Measurements from ENCODE around the gene ZNF385B.
"Not testable (repeated sequence)": the region's sequence is repeated elsewhere in the genome, so short reads cannot be mapped to it uniquely, and the experiment has no call there.

Gene ZNF385B

DNA sequence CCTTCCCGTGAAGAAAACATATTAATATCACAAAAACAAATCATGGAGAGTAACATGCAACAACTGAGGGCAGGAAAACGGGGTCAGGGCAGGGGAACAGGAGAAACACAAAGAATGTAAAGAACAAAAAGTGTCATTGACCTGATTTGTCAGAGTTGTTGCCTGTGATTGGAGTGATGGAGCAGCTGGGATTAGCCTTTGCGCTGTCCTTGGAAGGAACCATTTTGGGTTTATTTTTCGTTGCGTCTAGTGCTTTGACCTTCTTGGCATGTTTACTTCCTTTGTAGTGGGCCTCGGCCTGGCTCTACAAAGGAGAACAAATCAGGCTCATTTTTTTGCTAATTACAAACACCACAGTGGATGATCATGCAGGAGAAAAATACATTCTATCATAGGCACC, 378.3 kb downstream of the ZNF385B start:
- no peak for DNase-seq (ENCODE audit: low read depth)

DNA sequence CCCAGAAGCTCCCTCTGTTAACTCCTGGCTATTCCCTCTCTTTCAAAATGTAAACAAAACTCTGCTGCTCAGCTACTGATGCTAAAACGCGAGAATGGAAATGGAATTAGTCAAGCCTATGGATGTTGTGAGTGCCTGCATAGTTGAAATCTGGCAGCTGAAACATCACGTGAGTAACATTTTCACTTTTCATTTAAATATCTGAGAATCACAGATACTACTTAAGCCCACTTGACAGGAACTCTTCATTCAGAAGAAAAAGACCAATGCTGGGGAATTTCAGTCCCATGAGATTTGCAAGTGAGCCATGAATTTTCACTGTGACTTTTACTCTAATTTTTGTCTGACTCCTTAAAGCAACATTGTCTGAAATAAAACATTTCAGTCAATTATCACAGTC, 381.5 kb downstream of the ZNF385B start:
- no peak for DNase-seq (ENCODE audit: low read depth)

DNA sequence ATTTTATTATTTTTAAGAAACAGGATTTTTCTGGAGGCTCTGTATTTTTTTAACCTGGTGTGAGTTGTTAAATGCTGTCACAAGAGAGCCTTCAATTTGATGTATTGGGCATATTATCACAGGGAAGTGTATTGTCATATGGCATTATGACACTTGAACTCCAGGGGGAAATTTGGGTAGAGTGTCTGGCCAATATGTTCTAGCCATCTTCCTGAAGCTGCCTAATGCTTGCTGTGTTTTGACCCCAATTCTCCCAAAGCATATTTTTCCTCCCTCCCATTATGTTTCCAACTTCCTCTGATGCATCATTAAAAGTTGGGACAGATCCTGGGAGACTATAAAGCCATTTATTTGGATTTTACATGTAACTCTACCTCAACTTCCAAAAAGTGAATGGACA, 382.6 kb downstream of the ZNF385B start:
- no peak for DNase-seq (ENCODE audit: low read depth)

DNA sequence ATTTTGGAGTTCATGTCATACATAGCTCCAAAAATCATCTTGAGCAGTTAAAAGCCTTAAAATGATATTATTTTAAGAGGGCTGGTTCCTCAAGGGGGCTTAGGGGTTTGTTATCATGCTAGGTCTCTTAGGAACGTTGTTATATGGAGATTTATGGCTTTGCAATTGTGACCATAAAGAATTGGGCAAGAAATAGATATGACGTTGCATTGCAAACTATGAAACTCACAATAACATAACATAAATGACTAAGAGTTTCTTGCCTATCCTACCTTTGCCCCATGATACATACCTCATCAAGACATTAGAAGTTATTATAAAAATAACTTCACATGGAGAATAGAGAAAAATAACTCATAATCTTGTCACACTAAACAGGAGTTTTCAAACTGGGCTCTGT, 390.4 kb downstream of the ZNF385B start:
- no peak for DNase-seq (ENCODE audit: low read depth)

DNA sequence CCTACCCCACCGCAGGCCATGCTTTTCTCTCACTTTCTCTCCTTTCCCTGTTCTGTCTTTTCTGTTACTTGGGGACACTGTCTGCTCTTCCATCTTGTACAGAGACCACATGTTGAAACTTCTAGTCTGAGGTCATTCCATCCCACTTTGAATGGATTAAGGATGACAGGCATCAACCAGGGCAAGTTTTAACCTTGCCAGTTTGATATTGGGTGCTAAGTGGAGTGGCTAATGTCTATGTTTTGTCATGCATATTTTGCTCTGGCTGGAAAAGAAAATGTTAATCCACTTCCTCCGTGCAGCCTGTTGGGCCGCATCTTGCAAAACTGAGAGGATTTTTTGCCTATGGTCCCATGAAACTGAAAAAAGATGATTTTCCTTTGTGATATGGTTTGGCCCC, 391.3 kb downstream of the ZNF385B start:
- no peak for DNase-seq (ENCODE audit: low read depth)

DNA sequence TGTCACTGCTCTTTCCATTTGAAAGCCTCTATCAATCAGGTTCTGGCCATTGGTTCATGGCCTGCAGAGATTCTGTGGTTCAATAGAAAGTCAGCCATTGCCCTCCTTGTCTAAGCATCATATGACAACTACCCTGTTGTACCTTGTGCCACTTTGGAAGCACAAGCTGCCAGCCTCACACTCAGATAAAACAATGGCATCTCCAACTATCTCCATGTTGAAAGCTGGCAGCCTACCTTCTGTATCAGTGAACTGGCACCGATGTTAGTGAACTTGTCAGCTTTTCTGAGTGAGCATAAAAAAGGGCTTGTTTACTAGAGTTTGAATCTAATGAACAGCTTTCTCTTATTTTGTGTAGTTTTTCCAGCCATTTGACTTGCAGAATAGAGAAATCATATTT, 393.5 kb downstream of the ZNF385B start:
- no peak for DNase-seq (ENCODE audit: low read depth)

DNA sequence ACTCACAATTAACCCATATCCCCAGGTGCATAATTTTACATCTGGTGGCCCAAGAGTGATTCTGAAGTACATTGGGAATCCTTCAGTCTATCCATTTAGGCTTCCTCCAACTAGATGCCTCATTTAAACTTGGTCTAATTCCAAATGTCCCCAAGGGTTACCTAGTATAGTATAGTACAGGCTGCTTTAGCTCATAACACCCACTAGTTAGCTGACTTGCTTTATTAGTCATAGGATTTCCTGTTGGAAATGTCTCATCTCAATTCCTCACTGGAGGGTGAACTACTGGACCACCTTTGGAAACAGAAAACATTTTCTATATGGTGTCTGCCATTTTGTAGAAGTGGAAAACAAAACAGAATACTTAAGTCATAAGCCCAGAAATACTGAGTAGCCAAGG, 394.3 kb downstream of the ZNF385B start:
- DNase-seq (ENCODE audit: low read depth), result peak; percentile 46

DNA sequence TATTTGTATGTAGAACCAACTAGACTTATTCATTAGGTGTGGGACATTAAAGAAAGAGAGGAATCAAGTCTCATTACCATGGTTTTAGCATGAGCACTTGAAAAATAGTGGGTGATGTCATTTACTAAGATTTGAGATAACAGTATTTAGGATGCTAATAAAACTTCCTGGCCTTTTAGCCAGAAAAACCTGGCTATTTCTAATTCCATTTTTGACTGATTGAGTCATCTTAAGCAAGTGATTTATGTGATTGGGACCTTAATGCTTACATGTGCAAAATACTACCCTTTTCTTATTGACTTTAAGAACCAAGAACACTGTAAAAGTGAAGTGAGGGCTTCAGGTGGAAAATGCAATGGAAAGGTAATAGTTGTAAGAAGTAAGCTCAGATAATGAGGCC, 400.0 kb downstream of the ZNF385B start:
- DNase-seq (ENCODE audit: low read depth), result peak; percentile 72

DNA sequence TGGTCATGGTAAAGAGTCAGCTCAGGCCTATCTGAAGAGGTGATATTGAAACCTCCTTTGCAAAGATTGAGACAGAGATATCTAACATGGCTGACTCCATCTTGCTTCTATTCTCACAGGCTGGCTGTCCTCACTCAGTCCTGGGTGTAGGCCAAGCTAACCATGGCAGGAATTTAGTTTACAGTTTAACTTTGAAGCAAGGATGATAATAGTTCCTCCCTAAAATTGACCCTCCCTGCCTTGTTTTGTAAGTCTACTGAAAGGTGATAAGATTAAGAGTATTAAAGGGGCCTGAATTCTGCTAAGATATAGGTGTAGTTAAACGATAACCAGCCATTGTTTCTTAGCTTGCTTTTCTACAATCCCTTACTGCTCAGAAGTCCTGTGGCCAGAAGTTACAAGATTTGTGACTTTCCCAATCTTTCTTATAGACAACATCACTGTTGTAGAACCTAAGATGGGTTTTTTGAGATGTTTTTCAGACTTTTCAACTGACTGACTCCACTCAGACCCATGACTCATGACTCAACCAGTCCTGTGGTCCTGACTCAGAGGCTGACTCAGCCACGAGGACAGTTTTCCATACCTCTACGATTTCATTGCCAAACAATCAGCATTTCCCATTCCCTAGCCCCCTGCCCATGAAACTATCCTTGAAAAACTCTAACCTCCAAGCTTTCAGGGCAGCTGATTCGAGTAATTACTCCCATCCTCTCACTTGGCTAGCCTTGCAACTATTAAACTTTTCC, 401.1 kb downstream of the ZNF385B start:
- peak; percentile 98 for DNase-seq (ENCODE audit: low read depth)

DNA sequence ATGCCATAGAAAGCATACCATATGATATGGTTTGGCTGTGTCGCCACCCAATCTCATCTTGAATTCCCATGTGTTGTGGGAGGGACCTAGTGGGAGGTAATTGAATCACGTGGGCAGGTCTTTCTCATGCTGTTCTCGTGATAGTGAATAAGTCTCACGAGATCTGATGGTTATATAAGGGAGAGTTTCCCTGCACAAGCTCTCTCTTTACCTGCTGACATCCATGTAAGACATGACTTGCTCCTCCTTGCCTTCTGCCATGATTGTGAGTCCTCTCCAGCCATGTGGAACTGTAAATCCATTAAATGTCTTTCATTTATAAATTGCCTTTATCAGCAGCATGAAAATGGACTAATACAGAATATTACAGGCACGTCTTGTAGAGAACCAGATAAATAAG, 403.3 kb downstream of the ZNF385B start:
- DNase-seq (ENCODE audit: low read depth), result not testable (repeated sequence)

DNA sequence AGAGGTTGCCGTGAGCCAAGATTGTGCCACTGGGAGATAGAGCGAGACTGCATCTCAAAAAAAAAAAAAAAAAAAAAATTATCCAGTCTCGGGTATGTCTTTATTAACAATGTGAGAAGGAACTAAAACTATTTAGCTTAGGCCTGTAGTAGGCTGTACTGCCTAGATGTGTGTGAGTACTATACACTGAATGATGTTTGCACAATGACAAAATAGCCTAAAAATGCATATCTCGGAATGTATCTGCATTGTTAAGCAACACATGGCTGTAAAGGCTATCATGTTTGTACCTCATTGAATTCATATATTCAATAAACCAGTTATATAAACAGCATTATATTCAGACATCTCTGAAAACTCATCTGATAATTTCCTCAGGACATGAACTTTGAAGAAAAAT, 405.6 kb downstream of the ZNF385B start:
- DNase-seq (ENCODE audit: low read depth), result peak; percentile 62

DNA sequence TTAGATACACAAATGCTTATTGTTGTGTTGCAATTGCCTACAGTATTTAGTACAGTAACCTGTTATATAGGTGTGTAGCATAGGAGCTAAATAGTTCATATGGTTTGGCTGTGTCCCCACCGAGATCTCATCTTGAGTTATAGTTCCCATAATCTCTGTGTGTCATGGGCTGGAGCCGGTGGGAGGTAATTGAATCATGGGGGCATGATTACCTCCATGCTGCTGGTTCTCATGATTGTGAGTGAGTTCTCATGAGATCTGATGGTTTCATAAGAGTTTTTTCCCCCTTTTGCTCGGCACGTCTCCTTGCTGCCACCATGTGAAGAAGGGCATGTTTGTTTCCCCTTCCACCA, 406.3 kb downstream of the ZNF385B start:
- DNase-seq (ENCODE audit: low read depth), result no peak

DNA sequence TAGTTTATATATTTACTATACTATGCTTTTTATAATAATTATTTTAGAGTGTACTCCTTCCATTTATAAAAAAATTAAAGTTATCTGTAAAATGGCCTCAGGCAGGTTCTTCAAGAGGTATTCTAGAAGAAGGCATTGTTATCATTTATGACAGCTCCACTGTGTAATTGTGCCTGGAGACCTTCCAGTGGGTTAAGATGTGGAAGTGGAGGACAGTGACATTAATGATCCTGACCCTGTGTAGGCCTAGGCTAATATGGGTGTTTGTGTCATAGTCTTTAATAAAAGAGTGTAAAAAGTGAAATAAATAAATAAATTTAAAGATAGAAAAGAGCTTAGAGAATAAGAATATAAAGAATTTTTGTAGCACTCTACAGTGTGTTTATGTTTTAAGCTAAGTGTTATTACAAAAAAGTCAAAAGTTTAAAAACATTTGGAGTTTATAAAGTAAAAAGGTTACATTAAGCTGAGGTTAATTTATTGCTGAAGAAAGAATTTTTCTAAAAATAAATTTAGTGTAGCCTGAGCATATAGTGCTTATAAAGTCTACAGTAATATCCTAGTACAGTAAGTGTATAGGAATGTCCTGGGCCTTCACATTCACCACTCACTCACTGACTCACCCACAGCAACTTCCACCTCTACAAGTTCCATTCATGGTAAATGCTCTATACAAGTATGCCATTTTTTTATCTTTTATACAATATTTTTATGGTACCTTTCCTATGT, 406.8 kb downstream of the ZNF385B start:
- peak; percentile 97 for DNase-seq (ENCODE audit: low read depth)

DNA sequence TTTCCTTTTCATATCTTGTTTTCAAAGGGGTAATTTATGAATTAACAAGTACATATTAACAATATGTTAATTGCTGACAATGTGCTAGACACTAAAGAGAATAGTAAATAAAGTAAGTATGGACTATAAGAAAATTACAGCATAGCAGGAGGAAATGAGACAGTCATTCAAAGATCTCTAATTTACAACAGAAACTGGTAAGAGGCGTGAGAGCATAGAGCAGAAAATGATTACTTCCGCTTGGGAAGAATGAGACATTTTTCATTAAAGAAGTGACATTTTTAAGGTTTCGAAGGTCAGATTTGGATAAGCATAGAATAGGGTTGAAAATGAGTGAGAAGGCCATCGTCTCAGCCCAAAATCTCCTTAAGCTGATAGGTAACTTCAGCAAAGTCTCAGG, 412.4 kb downstream of the ZNF385B start:
- no peak for DNase-seq (ENCODE audit: low read depth)

DNA sequence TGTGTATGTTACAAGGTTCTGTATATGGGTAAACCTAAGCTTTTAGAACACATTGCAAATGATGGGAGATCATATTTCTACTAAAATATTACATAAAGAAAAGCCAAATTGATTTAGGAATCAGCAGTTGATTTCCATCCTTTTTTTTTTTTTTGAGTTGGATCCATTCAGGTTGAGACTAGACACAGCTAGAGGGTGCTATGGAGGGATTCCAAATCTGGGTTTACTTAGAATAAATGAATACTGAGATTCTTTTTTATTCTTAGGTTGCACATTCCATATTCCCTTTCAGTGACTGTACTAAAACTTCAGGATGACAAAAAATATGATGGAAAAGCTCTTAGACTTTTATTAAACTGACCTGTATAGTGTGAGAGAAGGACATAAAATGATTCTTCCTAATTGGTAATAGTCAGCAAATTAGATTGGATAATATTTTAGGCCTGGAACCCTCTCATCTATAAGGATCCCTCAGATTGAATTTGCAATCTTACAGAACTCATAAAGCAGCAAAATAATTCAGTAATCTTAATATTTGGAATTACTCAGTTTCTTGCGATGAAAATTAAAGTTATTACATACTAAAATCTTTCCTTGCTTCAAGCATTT, 413.5 kb downstream of the ZNF385B start:
- peak; percentile 28 for DNase-seq (ENCODE audit: low read depth)

DNA sequence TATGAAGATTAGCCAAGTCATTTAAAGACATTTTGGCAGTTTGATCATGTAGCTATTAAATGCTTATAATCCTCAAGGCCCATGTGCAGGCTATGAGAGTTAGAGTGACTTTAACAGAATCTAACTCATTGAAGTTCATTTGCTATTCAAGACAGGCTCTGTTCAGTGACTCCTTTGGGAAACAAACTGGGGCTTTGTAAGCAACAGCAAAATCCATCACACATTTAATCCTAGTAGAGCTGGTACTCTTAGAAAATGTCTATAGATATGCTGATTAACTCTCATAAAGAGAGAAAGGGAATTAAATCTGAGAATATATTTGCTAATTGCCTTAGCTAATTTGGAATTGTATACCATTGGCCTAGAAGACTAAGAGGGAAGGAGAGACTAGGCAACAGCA, 414.0 kb downstream of the ZNF385B start:
- no peak for DNase-seq (ENCODE audit: low read depth)

DNA sequence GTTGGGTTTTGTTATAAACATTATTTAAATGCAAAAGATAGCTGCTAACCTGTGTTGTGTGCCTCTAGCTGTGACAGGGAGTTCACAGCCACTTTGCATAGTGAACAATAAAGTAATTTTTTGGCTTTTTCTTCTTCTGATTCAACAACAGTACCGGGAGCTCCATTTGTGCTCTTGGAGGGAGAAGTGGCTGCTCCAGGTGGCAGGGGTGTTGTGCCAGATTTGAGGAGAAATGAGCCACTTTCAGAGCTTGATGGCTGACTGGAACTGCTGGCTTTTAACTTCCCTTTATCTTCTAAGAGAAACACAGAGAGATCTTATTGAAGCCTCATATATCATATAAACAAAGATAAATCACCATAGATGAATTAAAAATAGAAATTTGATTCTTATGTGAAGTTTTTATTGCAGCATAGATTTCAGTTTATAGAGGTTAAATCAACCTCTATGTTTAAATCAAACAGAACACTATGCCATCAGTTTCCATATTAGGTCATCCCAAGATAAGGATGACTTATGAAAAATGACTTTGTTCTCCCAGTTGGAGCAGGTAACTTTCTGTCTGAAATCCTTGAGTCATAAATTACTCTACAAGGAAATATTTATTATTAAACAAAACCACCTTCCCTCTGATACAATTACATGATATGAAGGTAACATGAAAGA, 414.8 kb downstream of the ZNF385B start:
- DNase-seq (ENCODE audit: low read depth), result no peak

DNA sequence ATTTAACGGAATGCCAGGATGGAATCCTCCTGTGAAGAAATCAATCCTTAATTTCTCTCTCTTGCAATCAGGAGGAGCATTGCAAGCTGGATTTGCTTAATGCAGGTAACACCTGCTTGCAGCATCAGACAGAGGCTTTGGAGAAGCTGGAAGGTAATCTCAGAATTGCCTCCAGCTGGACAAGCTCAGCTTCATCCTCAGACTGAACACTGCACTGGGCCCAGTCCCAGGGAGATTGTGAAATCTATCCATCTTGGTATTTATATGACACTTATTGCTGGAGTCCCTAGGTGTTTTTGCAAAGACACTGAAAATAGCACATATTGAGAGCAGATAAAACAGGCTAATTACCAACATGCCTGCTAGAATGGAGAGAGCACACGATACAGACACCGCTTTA, 417.4 kb downstream of the ZNF385B start:
- DNase-seq (ENCODE audit: low read depth), result peak; percentile 43

DNA sequence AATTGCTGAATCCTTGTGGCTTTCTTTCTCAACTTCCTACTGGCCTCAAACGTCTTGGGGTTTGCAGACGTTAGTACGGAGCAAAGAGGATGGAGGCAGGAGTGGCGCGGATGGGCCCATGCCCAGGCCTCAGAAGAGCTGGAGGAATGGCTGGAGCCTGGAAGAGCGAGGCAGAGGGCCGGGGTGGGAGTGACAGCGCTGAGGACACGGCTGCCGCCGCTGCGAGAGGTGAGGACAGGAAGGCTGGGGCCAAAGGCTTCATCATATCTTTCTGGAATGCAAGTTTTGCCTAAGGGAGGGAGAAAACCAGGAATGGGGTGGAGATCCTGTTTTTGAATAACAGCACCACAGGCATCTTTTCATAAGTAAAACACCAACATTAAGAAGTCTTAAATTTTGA, 418.2 kb downstream of the ZNF385B start:
- DNase-seq (ENCODE audit: low read depth), result no peak

DNA sequence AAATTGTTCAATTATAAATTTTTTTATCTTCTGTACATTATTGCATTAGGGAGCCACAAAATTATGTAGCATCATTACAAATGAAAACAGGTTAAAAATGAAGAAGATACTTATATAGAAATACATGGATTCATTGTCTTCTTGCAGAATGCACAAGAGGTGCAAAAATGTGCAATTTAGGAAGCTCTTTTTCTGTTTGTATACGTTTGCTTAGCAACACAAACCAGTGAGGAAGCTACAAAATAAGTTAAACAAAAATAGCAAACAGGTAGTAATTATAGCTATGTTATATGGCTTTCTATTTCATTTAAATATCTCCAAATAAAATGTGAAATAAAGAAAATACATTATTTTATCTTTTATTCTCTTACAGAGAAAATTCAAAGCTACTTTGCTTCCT, 419.2 kb downstream of the ZNF385B start:
- no peak for DNase-seq (ENCODE audit: low read depth)

DNA sequence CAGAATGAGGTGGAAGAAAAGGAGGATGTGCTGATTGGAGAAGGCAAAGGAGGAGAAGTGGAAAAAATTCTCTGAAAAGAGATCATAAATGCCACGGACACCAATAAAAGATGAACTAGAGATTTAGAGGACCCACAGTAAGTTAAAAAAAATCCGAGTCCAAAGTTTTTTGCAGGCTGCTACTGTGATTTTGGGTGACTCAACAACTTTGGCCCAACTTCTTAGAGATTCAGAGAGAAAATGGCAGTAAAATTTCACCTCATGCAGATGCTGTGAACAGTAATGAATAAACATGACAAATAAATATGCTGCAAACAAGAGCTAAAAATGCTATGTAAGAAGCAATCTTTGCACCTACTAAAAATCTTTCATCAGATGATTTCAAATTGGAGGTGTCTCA, 419.9 kb downstream of the ZNF385B start:
- no peak for DNase-seq (ENCODE audit: low read depth)

DNA sequence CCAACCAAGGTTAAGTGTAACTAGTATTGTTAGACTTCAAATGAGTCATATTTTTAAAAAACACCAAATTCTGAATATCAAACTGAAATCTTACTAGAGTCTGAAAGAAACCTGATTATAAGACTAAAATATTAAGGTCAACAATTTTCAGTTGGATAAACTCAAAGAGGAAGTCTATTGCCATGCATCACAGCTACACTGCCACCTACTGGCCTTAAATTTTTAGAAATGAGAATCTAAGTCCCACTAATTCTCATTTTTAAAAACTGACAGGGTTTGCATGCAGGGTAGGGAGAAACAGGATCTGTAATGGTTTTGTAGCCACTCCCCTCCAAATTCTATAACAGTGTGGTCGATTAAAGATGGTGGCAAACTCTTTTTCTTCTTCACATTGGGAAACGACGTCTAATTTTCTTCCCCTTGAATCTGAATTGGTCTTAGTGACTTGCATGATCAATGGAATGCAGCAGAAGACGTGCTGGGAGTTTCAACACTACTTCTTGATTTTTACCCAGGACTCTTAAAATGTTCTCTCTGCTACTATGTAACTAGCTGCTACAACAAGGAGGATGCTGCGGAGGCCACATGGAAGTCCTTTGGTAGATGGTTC, 420.7 kb downstream of the ZNF385B start:
- peak; percentile 51 for DNase-seq (ENCODE audit: low read depth)

DNA sequence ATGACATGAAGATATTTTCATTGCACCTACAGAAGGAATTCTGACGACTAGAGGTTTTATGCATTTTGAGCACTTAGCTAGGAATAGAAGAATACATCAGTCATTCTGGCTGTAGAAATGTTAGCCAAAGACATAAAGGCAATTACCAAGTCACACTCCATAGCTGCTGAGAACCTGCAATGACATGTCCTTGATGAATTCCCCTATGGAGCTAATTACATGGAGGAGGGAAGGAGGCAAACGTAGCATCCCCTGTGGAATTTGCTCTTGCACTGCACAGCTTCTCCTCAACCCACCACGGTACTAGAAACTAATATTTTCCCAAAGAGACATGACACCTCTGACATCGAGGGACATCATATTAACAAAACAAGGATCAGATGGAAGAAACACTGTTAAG, 422.8 kb downstream of the ZNF385B start:
- DNase-seq (ENCODE audit: low read depth), result no peak

All from iris pigment epithelial cell (primary cell).